IPS-20b (cell line): ENCODE data around the gene TSPEAR.

Experiments
- H3K27ac ChIP-seq: one replicate; pipeline ENCODE4 v1.5.1; 2013; ENCODE audit warnings: low read length
- H3K27me3 ChIP-seq: 2 replicates; pipeline ENCODE4 v1.6.1; 2013; ENCODE audit warnings: mild to moderate bottlenecking, low read length, inconsistent platforms; ENCODE audit not compliant: insufficient read depth
- H3K36me3 ChIP-seq: 2 replicates; pipeline ENCODE4 v1.6.1; 2013; ENCODE audit warnings: low read depth, mild to moderate bottlenecking, inconsistent platforms, low read length, moderate library complexity; ENCODE audit not compliant: insufficient read depth
- H3K4me1 ChIP-seq: 2 replicates; pipeline ENCODE4 v1.6.1; 2013; ENCODE audit warnings: mild to moderate bottlenecking, control low read depth, inconsistent platforms, low read length, moderate library complexity; ENCODE audit not compliant: insufficient read depth
- H3K4me3 ChIP-seq: 2 replicates; pipeline ENCODE4 v1.5.1; 2013; ENCODE audit warnings: mild to moderate bottlenecking, low read length, inconsistent platforms
- H3K9ac ChIP-seq: 2 replicates; pipeline ENCODE4 v1.6.1; 2013; ENCODE audit warnings: low read depth, mild to moderate bottlenecking, inconsistent platforms, low read length, moderate library complexity
- H3K9me3 ChIP-seq: 2 replicates; pipeline ENCODE4 v1.6.1; 2013; ENCODE audit warnings: mild to moderate bottlenecking, low read depth, low read length, inconsistent platforms; ENCODE audit not compliant: insufficient read depth

The TSPEAR gene

DNA sequence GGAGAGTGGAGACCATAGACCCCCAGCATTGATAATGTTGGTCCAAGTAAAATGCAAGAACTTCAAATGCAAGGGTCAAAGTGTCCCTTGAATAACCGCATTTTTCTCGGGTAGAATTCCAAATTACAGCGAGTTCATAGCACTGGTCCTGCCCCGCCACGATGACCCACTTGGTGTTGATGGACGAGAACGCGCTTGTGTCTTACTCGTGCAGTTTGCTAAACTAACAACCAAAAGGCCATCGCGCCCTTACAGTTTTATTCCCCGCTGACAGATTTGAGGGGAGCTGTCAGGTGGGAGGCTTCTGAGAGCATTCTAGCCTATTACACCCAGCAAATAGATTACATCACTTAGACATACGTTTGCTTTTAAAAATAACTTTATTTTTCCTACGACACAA is 17.3 kb upstream of the TSPEAR start:
- Histone ChIP-seq H3K4me1 (peaks cover 7% of the 10 kb centered on the region; the same call in 1 of the 2 replicates), H3K36me3 (no peaks in the 10 kb centered on the region), H3K27ac (no peak overlapping the region), H3K9me3 (no peaks in the 10 kb centered on the region), H3K27me3 (peaks cover 16% of the 10 kb centered on the region), H3K4me3 (no peak overlapping the region), H3K9ac (no peak overlapping the region)

DNA sequence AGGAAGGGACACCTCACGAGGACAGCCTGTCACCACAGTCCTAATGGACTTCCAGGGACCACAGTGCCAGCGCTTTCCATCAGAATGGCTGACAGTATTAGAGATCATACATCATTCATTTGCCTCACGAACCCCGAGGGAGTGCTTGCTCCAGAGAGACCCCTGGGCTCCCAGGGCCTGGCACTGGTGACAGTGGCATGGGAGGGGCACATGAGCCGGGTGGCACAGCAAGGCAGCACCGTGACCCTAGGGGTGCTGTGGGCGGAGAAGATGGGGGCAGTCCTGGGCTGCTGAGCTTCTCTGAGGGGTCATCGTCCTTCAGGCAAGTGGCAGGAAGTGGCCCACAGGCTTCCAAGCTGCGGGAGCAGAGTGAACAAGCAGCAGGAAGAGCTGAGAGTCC is 16.4 kb upstream of the TSPEAR start:
- peaks cover 26% of the 10 kb centered on the region for H3K27me3 ChIP-seq
- H3K36me3 ChIP-seq, result no peaks in the 10 kb centered on the region
- no peak overlapping the region for H3K27ac ChIP-seq
- H3K9ac ChIP-seq, result no peak overlapping the region
- H3K4me3 ChIP-seq, result no peak overlapping the region
- peaks cover 13% of the 10 kb centered on the region; the same call in 1 of the 2 replicates for H3K4me1 ChIP-seq
- no peaks in the 10 kb centered on the region for H3K9me3 ChIP-seq

DNA sequence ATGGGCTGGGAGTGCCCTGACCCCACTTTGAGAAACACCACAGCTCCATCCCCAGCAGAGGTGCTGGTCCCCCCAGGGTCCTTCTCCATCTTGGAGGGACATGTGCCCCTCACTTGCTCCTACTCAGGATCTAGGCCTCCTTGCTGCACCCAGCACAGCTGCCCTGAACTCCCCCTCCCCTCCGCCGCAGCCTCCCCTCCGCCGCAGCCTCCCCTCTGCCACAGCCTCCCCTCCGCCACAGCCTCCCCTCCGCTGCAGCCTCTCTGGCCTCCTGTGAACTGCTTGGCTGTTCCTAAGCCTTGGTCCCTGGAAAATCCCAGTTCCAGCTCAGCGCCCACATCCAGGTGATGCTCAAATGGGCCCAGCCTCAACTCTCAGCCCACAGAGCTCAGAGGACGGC is 15.9 kb upstream of the TSPEAR start:
- Histone ChIP-seq H3K9me3 (no peaks in the 10 kb centered on the region), H3K36me3 (no peaks in the 10 kb centered on the region), H3K27ac (no peak overlapping the region), H3K4me1 (peaks cover 16% of the 10 kb centered on the region; the same call in 1 of the 2 replicates), H3K27me3 (peaks cover 30% of the 10 kb centered on the region), H3K4me3 (no peak overlapping the region), H3K9ac (no peak overlapping the region)

DNA sequence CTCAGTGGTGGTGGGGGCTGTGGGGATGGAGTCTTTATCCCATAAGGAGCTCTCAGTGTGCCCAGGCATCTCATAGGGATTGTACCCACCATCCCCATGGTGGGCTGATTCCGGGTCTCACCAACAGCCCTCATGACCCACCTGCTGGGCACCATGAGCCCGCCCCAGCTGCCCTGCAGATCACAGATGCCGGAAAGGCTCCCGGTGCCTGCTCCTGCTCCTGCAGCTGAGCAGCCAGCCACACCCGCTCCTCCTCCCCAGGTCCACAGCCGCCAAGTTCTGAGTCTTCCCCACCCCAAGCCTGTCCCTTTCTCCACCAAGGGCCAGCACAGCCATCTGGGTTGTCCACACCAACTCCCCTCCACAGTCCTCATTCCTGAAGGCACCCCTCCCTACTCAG is 15.5 kb upstream of the TSPEAR start:
- Histone ChIP-seq H3K9me3 (no peaks in the 10 kb centered on the region), H3K27me3 (peaks cover 30% of the 10 kb centered on the region), H3K36me3 (no peaks in the 10 kb centered on the region), H3K4me3 (no peak overlapping the region), H3K27ac (no peak overlapping the region), H3K4me1 (peaks cover 16% of the 10 kb centered on the region; the same call in 1 of the 2 replicates), H3K9ac (no peak overlapping the region)

DNA sequence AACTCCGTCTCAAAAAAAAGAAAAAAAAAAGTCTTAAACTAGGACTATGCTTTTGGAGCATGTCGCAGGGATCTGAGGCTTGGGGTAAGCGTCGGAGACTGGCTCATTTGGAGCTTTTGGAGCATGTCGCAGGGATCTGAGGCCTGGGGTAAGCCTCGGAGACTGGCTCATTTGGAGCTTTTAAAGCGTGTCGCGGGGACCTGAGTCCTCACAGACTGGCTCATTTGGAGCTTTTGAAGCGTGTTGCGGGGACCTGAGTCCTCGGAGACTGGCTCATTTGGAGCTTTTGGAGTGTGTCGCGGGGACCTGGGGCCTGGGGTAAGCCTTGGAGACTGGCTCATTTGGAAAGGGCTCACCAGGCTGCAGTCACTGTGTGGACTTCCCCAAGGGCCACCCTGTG is 13.6 kb upstream of the TSPEAR start:
- Histone ChIP-seq H3K36me3 (no peaks in the 10 kb centered on the region), H3K4me1 (peaks cover 9% of the 10 kb centered on the region; the same call in 1 of the 2 replicates), H3K27me3 (peaks cover 27% of the 10 kb centered on the region), H3K9me3 (no peaks in the 10 kb centered on the region), H3K4me3 (no peak overlapping the region), H3K9ac (no peak overlapping the region), H3K27ac (no peak overlapping the region)

DNA sequence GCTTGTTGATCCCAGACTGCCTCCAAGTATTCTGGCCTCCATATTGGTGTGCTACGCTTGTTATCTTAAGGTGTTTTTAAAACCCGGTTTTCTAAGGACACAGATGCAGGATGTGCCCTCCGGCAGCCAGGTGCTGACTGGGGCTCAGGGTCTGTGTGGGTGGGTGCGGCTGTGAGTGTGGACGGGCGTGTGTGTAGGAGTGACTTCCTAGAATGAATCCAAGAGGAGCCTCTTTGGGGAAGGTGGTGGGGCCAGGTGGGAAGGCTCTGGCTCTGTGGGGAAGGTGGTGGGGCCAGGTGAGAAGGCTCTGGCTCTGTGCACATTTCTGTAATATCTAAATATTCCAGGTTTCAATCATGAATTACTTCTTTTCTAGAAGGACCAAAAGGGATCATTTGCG is 12.8 kb upstream of the TSPEAR start:
- Histone ChIP-seq H3K27ac (no peak overlapping the region), H3K4me1 (peaks cover 9% of the 10 kb centered on the region; the same call in 1 of the 2 replicates), H3K9ac (no peak overlapping the region), H3K27me3 (peaks cover 27% of the 10 kb centered on the region), H3K4me3 (no peak overlapping the region), H3K9me3 (no peaks in the 10 kb centered on the region), H3K36me3 (no peaks in the 10 kb centered on the region)

DNA sequence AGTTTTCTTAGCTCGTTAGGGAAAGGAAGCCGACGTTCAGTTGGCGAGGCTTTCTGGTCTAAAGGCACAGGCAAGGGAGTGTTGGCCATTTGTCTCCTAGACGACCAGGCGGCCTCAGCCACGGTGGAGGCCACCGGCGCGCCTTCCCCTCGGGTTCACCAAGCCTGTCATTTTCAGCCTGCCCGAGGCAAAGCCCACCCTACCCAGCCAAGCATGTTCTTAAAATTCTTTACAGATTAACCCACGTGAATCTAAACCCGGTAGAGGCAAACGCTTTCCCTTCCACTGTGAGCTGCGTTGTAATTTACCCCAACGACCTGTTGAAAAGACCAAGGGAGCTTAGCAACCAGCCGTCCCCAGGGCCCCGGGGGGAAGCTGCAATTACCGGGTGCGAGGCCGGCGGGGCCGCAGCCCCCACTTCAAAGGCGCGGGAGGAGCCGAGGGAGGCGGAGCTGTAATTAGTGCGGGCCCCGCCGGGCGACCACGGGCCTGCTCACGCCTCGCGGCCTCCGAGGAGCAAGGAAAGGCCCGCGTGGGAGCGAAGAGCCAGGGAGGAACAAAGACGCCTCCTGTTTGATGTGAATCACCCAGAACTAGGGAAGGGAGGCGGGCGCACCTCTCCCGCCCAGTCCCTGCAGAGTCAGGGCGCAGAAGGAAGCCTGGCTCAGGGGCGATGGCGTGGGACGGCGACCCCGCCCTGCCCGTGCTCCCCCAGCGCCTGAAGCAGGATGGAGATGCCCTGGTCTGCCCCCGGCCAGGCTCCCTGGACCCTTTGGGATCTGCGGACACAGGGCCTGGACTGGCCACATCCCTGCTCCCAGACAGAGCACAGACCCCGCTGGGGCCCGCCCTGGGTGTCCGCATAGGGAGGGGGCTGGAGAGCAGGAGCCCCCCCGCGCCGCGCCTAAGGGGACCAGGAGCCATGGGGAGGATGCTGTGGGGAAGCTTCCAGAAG is 12.1 kb upstream of the TSPEAR start:
- peak overlapping the region; percentile 65; the same call in 1 of the 2 replicates for H3K9ac ChIP-seq
- H3K4me3 ChIP-seq, result peak overlapping the region; percentile 36; the same call in 1 of the 2 replicates
- H3K9me3 ChIP-seq, result no peaks in the 10 kb centered on the region
- H3K27ac ChIP-seq, result no peak overlapping the region
- H3K27me3 ChIP-seq, result peaks cover 27% of the 10 kb centered on the region
- no peaks in the 10 kb centered on the region for H3K36me3 ChIP-seq
- H3K4me1 ChIP-seq, result peaks cover 9% of the 10 kb centered on the region; the same call in 1 of the 2 replicates

DNA sequence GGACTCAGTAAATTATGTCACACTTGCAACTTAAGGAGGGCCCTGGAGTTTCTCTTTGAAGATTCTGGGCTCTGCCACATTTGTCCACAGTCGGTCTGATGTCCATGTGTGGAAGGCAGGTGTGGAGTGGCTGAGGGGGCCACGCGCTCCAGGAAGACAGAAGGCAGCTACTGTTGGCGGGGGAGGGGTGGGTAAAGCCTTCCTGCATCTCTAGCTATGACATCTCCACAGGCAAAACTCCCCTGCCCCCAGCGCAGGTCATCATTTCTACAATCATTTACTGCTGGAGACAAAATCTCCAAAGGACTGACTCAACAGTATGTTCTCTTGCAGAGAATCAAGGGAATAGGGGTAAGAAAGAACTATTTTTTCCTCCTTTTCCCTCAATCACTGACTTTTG is 11.4 kb upstream of the TSPEAR start:
- peak overlapping the region; percentile 65; the same call in 1 of the 2 replicates for H3K9ac ChIP-seq
- H3K27me3 ChIP-seq, result peaks cover 27% of the 10 kb centered on the region
- no peaks in the 10 kb centered on the region for H3K9me3 ChIP-seq
- H3K27ac ChIP-seq, result no peak overlapping the region
- H3K36me3 ChIP-seq, result no peaks in the 10 kb centered on the region
- H3K4me1 ChIP-seq, result peaks cover 9% of the 10 kb centered on the region; the same call in 1 of the 2 replicates
- peak overlapping the region; percentile 36; the same call in 1 of the 2 replicates for H3K4me3 ChIP-seq

DNA sequence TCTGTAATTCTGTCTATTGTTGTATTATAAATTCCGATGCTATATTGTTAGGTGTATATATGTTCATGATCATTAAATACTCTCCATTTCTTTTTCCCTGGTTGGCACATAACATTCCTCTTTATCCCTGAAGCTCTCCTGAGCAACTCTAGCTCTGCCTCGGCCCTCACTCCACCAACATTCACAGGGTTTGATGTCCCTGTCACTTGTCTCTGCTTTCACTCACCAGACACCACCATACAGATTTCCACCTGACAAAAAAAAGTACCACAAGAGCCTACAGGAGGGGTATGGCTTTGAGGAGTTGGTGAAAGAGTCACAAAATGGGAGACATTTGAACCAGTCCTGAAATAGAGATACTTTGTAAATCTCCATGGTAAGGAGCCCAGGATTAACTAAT is 8.8 kb upstream of the TSPEAR start:
- peaks cover 9% of the 10 kb centered on the region; the same call in 1 of the 2 replicates for H3K4me1 ChIP-seq
- H3K27me3 ChIP-seq, result peaks cover 31% of the 10 kb centered on the region
- no peak overlapping the region for H3K9ac ChIP-seq
- H3K4me3 ChIP-seq, result no peak overlapping the region
- H3K9me3 ChIP-seq, result no peaks in the 10 kb centered on the region
- no peak overlapping the region for H3K27ac ChIP-seq
- H3K36me3 ChIP-seq, result no peaks in the 10 kb centered on the region

DNA sequence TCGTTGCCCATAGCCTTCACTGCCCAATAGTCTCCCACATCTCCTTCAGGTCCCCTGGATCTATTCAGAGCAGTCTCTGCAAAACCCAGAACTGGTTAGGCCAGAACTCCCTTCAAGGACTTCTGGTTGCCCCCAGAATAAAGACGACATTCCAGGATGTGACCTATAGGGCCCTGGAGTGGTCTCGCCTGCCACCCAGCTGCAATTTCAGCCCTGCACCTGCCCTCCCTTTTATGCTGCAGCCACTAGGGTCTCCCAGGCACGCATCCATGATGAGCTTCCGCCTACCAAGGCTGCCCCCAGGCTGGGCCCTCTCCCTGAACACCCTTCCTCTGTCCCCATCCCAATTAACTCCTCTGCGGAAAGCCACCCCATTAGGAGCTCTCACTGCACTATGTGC is 7.2 kb upstream of the TSPEAR start:
- H3K4me1 ChIP-seq, result peaks cover 16% of the 10 kb centered on the region; the same call in 1 of the 2 replicates
- peaks cover 33% of the 10 kb centered on the region for H3K27me3 ChIP-seq
- H3K9me3 ChIP-seq, result no peaks in the 10 kb centered on the region
- H3K9ac ChIP-seq, result no peak overlapping the region
- H3K36me3 ChIP-seq, result no peaks in the 10 kb centered on the region
- H3K27ac ChIP-seq, result no peak overlapping the region
- H3K4me3 ChIP-seq, result no peak overlapping the region

DNA sequence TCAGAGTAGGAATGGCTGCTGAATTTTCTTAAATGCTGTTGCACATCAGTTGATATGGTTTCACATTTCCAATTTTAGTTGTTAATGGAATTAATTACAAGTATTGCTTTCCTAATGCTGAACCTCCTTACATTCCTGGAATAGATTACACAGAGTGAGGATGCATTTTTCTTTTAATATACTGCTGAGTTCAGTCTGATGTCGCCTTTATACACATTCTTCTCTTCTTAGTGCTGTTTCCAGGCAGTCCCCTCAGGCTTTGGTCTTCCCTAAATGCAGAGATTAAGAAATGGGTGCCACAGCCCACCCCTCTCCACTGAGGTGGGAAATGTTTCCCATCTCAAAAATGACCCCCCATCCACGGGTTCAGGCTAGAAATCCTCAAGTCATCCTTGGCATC is 6.7 kb upstream of the TSPEAR start:
- Histone ChIP-seq H3K4me3 (no peak overlapping the region), H3K27ac (no peak overlapping the region), H3K36me3 (no peaks in the 10 kb centered on the region), H3K4me1 (peaks cover 15% of the 10 kb centered on the region; the same call in 1 of the 2 replicates), H3K9ac (no peak overlapping the region), H3K27me3 (peaks cover 33% of the 10 kb centered on the region), H3K9me3 (no peaks in the 10 kb centered on the region)

DNA sequence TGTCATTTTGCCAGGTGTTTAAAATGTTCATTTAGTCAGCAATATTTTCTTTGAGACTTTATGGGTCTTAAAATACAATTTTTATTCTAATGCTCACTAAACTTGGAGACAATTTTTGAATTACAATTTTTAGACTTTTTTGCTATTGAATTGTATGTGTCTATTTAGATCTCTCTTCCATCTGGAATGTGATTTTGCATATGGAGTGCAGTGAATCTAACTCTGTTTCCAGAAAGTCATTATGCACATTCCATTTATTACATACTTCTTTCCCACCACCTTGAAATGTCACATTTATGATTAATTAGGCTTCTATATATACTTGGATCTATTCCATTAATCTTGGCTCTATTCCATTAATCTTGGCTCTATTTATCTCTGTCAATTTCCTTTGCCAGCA is 5.6 kb upstream of the TSPEAR start:
- H3K27me3 ChIP-seq, result peaks cover 36% of the 10 kb centered on the region
- peaks cover 17% of the 10 kb centered on the region; the same call in 1 of the 2 replicates for H3K4me1 ChIP-seq
- H3K9me3 ChIP-seq, result no peaks in the 10 kb centered on the region
- H3K4me3 ChIP-seq, result no peak overlapping the region
- no peaks in the 10 kb centered on the region for H3K36me3 ChIP-seq
- no peak overlapping the region for H3K9ac ChIP-seq
- no peak overlapping the region for H3K27ac ChIP-seq
